Measurements from ENCODE around the gene EEF1G. TPM values are rescaled to one million over a fixed set of nuclear protein-coding genes. Genes with fewer than 3 reads are reported as not detected.
A peak's percentile ranks its signal among the peaks of the same experiment; 100 is the strongest.
"Not testable (repeated sequence)": the region's sequence is repeated elsewhere in the genome, so short reads cannot be mapped to it uniquely, and the experiment has no call there.

Gene EEF1G, protein sequence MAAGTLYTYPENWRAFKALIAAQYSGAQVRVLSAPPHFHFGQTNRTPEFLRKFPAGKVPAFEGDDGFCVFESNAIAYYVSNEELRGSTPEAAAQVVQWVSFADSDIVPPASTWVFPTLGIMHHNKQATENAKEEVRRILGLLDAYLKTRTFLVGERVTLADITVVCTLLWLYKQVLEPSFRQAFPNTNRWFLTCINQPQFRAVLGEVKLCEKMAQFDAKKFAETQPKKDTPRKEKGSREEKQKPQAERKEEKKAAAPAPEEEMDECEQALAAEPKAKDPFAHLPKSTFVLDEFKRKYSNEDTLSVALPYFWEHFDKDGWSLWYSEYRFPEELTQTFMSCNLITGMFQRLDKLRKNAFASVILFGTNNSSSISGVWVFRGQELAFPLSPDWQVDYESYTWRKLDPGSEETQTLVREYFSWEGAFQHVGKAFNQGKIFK
- 1,150 and 1,533 TPM in 2 replicates for total RNA-seq

DNA sequence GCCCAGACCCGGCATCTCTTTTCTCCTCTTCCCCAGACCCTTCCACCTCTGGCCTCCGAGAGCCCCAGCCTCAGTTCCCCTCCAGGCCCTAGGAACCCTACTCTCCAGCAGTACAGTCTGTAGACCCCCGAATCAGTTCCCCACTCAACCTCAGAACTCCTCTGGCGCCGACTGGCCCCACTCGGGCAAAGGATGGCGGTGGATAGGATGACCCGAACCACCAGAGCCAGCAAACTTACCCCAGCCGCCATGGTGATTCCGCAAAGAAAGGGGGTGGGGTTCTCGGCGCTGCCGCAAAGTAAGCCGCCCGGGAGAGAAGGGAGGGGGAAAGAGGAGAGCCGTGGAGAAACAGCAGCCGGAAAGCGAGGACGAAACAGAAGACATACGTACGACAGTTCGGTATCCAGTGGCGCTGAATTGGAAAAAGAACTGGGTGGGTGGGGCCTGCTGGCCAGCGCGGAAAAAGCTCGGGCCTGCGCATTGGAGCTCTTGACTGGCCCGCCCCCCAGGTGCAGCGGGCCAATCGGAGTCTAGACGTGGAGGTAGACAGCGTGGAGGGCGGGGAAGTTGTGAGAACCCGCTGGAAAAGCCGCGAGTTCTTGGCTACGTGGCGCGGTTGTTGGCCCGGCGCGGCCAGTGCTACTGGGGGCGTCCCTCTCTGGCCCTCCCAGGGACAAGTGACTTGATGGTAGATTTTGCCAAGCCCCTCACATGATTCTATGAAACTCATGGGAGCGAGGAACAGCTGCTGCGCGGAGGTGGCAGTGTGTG, at the start of gene EEF1G:
TSS of gene EEF1G (minus strand) at position 300 of the 771 bp plus-strand sequence. CDS start at position 251, 49 bp downstream.
- DNase-seq (ENCODE audit: low read depth in 2 of 2) = peak; percentile 100

DNA sequence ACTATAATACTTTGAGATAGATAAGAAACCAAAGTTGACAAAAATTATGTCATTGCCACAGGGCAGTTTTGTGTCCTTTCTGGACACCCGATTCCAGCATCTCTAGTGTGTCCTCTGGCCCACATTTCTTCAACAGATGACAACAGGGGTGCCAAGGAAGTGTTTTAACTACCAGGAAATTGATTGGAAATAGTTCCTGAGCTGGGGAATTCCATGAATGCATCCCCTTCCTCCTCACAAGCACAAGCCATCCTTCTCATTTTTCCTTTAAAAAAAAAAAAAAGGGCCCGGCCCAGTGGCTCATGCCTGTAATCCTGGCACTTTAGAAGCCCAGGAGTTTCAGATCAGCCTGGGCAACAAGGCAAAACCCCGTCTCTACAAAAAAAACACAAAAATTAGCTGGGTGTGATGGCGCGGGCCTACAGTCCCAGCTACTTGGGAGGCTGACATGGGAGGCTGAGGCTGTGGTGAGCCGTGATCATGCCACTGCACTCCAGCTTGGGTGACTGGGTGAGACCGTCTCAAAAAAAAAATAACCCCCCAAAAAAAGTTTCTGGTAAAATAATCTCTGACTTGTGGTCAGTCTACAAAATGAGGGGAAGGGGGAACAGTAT, 48.9 kb upstream of the EEF1G start:
- peak in 1 of 2 donors; percentile 42 for DNase-seq (ENCODE audit: low read depth in 2 of 2)

DNA sequence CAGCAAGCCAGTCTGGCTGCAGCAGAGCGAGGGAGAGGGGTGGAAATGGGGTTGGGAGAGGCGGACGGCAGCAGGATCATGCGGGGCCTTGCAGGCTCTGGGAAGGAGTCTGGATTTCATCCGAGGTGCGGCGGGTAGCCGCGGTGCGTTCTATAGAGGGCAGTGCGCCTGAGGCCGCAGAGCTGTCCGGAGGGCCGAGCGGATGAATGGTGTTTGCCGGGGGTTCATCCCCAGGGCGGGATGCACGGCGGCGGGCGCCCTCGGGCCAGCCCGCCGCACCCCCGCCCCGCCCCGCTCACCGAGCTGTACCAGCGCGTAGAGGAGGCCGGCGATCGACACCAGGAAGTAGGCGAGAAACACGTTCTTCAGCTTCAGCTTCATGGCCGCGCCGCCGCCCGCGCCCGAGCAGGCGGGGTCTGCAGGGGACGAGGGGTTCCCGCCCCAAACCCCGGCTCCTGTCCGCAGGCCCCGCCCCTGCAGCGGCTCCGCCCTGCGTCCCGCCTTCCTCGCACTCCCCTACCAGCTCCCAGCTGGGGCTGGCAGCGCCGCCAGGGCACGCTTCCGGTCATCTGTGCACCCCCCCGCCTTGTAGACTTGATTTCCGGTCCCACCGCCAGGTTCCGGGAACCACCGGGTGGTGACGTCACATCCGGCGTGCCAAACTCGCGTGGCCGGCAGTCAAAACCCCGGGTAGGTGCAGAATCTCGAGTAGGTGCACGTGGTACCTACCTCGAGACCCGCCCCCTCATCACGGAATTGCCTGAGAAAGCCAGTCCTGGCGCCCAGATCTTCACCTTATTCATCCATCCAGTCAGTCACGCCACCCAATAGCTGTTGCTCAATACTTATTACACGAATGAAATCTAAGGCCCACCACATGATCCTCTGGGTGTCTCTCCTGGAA, 48.1 kb upstream of the EEF1G start, which contains the start of gene B3GAT3:
TSS of gene B3GAT3 (minus strand) at position 420 of the 904 bp plus-strand sequence. CDS start at position 381, 39 bp downstream.
- DNase-seq (ENCODE audit: low read depth in 2 of 2) = peak; percentile 93 to 94

DNA sequence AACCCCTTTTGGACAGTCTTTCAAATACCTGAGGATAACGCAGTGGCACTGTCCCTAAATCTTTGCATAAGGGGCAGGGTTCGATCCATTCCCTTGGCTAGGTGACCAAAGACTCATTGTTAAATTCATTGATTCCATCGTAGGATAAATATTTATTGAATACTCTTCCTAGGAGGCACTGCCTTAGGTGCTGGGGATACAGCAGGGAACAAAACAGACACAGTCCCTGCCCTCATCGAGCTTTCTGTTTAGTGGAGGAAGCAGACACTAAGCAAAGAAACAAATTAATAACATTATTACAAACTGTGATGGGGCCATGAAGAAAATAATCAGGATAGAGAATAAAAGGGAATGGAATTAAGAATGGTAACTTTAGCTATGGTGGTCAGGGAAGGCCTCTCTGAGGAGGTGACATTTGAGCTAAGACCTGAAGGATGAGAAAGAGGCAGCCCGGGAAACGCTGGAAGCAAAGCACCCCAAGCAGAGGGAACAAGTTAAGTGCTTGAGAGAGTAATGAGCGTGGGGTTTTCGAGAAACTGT, 47.4 kb upstream of the EEF1G start:
- no peak for DNase-seq (ENCODE audit: low read depth in 2 of 2)

DNA sequence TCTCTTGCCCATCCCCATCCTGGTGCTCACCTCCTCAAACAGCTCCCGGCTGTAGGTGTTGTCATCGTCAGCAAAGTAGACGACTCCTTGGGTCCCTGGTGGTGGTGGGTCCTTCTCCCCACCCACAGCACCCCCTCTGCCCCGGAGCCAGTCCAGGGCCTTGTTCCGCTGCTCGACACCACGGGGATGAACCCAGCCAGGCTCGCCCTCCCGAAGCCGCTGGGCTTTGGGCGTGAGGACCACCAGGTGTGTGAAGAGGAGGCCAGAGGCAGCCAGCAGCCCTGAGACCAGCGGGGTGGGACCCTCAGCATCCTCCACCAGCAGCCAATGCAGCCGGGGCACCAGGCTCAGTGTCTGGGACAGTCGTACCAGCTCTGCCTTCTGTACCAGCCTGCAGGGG, 43.3 kb upstream of the EEF1G start:
- not testable (repeated sequence) for DNase-seq (ENCODE audit: low read depth in 2 of 2)

DNA sequence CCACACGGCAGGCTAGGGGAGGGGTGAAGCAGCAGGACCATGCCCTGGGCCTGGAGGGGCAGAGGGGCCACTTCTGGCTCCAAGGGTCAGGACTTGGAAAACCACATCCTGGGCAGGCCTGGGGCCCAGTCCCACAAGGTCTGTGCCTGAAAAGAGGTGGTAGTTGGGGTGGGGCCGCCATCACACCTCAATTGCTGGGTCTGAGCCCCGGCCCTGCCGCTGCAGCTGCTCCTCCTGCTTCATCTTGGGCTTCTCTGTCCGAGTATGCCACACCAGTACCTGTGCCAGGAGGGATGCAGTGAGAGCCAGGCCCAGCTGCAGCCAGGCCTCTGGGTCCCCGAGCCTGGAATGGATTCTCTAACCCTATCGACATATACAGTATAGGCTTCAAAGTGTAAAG, 41.8 kb upstream of the EEF1G start:
- DNase-seq (ENCODE audit: low read depth in 2 of 2) = no peak

DNA sequence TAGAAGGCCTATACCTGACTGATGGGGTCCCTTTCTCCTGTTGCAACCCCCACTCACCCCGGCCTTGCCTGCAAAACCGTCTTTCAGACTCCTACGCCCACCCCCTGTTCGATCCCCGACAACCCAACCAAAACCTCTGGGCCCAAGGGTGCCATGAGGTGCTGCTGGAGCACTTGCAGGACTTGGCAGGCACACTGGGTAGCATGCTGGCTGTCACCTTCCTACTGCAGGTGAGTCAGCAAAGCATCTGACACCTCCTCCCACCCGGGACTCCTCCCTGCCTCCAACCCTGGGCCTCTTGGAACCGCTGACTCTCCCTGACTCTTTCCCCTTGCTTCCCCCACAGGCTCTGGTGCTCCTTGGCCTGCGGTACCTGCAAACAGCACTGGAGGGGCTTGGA, 40.6 kb upstream of the EEF1G start:
- DNase-seq (ENCODE audit: low read depth in 2 of 2) = no peak

DNA sequence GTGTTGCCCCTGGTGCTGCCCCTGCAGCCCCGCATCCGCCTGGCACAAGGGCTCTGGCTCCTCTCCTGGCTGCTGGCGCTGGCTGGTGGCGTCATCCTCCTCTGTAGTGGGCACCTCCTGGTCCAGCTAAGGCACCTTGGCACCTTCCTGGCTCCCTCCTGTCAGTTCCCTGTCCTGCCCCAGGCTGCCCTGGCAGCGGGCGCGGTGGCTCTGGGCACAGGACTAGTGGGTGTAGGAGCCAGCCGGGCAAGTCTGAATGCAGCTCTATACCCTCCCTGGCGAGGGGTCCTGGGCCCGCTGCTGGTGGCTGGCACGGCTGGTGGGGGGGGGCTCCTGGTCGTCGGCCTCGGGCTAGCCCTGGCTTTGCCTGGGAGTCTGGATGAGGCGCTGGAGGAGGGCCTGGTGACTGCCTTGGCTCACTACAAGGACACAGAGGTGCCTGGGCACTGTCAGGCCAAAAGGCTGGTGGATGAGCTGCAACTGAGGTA, 39.6 kb upstream of the EEF1G start:
- DNase-seq (ENCODE audit: low read depth in 2 of 2) = no peak

DNA sequence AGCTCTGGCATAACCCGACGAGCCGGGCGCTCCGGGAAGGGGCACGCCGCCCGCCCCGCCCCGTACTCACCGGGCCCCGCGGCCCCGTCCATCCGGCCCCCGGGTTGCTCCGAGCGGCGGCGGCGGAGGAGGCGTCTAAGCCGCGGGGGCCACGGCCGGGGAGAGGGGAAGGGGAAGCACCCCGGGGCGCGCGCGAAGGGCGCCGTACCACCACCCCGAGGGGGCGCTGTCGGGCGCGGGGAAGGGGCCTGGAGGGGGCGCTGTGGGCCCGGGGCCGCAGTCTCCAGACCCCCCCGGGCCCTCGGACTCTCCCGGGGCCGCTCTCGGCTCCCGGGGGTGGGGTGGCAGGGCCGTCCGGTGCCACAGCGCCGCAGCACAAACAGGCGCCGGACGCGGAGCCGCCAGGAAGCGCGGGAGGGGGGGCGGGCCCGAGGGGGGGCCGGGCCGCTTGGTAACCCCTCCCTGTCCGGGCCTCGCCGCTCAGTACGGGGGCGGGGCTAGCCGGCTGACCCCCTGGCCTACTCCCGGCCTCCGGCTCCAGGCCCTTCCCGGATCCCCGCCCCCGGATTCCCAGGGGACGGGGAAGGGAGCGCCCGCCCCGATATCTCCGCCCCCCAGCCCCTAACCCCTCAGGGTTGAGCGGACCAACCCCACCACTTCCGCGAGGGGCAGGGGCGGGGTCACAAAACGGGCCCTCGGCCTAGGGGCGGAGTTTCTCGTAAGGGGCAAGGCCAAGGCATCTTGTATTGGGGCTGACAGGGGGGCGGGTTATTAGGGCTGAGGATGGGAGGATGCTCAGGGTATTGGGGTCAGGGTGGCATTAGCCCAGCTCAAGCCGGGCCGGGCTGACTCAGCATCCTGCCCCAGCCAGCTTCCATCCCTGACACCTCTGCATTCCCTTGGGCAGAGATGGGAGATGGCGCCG, 38.9 kb upstream of the EEF1G start, which contains the start of the genes EML3 and ROM1:
TSS of gene EML3 (minus strand) at position 410 of the 925 bp plus-strand sequence. CDS start at position 92, 318 bp downstream.
TSS of gene ROM1 (plus strand) at position 892 of the 925 bp plus-strand sequence. CDS start at position 917, 25 bp downstream.
- DNase-seq (ENCODE audit: low read depth in 2 of 2) = peak; percentile 78 to 86

DNA sequence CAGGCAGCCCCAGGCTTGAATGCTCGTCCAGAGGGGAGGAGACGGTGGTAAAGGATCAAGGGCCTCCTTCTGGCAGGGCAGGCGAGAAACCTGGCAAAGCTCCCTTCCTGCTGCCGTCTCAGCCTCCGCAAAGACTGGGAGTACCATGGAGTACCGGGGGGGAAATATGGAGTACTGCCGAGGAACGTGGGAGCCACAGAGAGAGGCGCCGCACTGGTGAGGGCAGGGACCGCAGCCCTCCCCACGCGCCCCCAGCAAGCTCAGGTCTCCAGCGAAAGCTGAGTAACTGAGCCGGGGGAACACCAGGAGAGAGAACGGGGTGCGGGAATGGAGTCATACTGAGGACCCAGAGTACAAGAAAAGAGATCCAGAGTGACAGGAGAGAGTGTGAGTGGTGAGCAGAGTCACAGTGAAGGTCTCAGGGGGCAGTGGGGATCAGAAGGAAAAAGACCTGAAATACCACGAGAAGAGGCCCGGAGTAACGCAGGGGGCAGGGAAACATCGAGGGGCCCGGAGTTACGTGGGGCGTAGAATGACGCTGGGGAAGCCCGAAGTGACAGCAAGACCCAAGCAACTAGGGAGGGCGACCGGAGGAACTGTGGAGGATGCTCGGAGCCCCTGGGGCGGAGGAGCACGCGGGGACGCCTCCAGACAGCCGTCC, 38.1 kb upstream of the EEF1G start:
- peak; percentile 40 to 67 for DNase-seq (ENCODE audit: low read depth in 2 of 2)

DNA sequence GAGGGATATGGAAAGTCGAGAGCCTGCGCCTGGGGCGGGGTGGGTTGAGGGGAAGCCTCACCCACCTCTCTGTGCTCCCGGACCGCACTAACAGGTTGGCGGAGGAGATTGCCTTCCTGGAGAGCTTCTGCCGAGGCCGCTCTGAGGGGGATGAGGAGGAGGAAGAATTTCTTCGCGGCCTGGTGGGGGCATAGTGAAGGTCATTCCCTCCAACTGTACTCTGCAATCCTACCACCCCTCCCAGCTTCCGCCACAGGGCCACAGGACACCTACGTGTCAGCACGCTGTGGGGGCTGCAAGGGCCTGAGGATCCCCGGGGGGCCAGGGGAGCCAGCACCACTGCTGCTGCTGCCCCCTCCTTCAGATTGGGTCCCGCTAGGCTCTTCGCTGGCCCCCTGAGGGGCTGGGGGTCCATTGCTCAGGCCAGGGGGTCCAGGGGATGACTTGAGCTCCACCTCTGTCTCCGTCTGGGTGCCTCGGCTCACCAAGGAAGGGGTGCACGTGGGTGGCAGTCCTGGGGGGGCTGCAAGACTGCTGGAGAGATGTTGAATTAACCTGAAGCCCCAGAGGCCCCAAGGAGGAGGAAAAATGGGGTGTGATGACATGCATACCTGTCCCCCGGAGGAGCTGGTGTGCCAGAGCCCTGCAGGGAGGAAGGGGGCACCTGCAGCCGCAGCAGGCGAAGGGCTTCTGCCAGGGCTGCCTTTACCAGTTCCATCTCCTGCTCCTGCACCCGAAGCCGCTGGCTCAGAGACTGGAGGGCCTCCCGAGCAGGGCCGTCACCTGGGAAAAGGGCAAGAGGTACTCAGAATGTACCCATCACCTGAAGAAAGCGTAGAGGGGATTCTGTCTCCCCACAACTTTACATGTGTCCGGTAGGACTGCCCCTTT, 37.4 kb upstream of the EEF1G start:
- no peak for DNase-seq (ENCODE audit: low read depth in 2 of 2)

DNA sequence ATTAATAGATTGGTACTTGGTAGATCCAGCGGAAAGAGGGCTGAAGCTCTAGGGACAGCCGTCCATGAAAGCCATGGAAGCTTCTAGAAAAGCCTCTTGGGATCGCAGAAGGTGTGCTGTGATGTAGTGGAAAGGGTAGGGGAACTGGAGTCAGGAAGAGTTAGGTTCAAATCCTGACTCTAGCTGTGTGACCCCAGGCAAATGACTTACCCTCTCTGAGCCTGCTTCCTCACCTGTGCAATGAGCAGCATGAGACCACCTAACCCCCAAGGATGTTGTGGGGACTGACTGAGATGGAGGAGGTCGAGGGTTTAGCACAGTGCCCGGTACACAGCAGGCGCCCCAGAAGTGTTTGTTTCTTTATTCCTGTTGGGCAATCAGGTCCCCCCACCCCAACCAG, 36.7 kb upstream of the EEF1G start:
- no peak for DNase-seq (ENCODE audit: low read depth in 2 of 2)

DNA sequence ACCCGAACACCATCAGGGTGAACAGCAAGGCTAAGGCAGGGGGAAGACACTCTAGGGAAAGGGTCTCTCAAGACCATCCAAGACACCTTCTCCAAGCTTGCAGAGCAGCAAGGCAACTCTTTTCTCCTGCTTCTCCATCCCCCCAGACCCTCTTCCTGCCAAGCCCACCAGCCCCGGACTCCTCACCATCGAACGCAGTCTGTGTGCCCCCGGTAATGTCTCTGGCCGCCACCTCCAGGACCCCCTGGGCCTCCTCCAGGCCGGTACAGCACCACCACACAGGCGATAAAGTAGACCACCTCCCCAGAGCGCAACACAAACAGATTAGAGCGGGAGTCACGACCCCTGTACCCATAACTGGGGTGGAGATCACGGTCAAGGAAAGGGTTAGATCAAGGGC, 35.1 kb upstream of the EEF1G start:
- DNase-seq (ENCODE audit: low read depth in 2 of 2) = no peak

DNA sequence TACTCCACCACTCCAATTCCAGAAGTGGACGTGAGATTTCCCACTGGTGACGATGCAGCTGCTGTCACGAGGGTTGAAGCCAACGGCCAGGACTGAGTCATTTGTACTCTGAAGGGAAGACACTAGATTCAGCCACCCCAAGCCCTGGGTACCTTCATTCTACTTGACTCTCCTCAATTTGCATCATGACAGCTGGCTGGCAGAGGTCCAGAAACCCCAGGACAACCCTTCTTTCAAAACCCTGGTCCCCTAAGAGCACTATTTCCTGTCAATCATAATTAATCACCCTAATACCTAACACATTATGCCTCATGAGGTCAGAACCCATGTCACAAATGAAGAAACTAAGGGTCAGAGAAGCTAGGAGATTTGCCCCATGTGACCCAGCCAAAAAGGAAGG, 34.0 kb upstream of the EEF1G start:
- peak in 1 of 2 donors; percentile 26 for DNase-seq (ENCODE audit: low read depth in 2 of 2)

DNA sequence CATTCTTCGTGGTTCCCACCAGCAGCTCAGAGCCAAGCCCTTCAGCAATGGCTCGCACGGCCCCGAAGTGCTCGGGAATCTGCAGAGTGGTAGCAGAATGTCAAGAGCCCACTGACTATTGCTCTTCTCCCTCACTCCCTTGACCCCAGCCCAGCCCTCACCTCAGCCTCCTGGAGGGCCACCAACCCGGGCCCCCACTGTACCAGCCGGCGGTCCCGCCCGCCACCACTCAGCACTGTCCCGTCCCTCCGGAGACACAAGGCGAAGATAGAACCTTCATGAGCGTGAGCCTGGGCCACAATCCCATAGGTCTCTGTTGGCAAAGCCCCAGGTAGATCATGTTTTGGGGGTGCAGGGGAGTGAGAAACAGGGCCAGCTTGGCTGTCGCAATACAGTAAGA, 32.2 kb upstream of the EEF1G start:
- no peak for DNase-seq (ENCODE audit: low read depth in 2 of 2)

DNA sequence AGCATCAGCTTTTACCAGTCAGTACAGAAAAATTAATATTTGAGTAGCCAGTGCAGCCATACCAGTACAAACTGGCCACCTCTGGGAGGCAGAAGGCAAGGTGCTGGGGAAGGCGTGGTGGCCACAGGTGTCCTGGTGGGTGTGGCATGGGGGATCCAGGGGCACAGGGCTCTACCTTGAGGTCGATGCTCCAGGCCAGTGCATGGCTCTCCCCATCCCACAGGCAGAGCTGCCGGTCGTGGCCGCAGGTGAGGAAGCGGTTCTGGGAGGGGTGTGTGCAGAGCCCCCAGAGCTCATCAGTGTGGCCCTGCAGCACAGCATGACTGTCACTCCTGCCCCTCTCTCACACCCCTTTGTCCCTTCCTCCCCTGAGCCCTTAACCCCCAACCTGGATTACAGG, 31.8 kb upstream of the EEF1G start:
- DNase-seq (ENCODE audit: low read depth in 2 of 2) = no peak

DNA sequence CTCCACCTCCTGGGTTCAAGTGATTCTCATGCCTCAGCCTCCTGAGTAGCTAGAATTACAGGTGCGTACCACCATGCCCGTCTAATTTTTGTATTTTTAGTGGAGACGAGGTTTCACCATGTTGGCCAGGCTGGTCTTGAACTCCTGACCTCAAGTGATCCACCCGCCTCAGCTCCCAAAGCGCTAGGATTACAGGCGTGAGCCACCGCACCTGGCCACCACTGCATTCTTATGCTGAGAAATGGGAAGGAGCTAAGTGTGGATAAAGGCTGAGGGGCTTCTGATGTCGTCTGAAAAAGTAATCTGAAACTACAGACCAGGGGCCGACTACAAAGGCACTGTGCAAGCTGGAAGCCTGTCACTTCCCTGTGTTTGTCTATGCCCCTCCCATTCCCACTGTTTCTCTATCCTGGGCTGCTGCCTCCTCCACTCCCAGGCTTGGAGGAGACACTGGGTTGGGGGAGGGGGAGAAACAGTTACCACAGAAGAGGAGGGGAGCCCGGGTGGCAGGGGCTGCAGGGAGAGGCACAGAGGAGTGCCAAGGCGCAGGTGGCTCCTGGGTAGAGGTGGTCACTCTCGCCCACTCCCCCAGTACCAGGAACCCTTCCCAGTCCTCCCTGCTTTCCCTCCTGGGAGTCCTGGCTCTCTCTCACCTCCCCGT, 30.9 kb upstream of the EEF1G start:
- DNase-seq (ENCODE audit: low read depth in 2 of 2) = peak in 1 of 2 donors; percentile 35

Measured in lung microvascular endothelial cell (primary cell).